Parathyroid adenoma (tissue), 2 donors: ENCODE results near the gene ADH4.
A peak's percentile ranks its signal among the peaks of the same experiment; 100 is the strongest.
"Not testable (repeated sequence)": the region's sequence is repeated elsewhere in the genome, so short reads cannot be mapped to it uniquely, and the experiment has no call there.

Experiments used
- H2AFZ ChIP-seq: fragments of 300-600 bp; sonication (generic); one replicate; pipeline ENCODE4 v1.7.0; 2017; ENCODE audit warnings: antibody characterized with exemption, mild to moderate bottlenecking
- H3K27ac ChIP-seq: fragments of 300-600 bp; sonication (generic); one replicate; pipeline ENCODE4 v1.7.0; 2017
- H3K27me3 ChIP-seq: fragments of 300-600 bp; sonication (generic); one replicate; pipeline ENCODE4 v1.7.0; 2017; ENCODE audit warnings: low read length; ENCODE audit not compliant: control insufficient read depth, insufficient read depth
- H3K36me3 ChIP-seq: fragments of 300-600 bp; sonication (generic); one replicate; pipeline ENCODE4 v1.7.0; 2017; ENCODE audit warnings: low read length; ENCODE audit not compliant: control insufficient read depth, insufficient read depth
- H3K4me1 ChIP-seq: fragments of 300-600 bp; sonication (generic); one replicate; pipeline ENCODE4 v1.7.0; 2017; ENCODE audit warnings: control low read depth
- H3K4me2 ChIP-seq: fragments of 300-600 bp; sonication (generic); one replicate; pipeline ENCODE4 v1.7.0; 2017; ENCODE audit warnings: low read length
- H3K4me3 ChIP-seq: fragments of 300-600 bp; sonication (generic); one replicate; pipeline ENCODE4 v1.7.0; 2017; ENCODE audit warnings: low read depth, low read length
- H3K79me2 ChIP-seq: fragments of 300-600 bp; sonication (generic); one replicate; pipeline ENCODE4 v1.7.0; 2017; ENCODE audit warnings: control low read depth
- H3K9ac ChIP-seq: fragments of 300-600 bp; sonication (generic); one replicate; pipeline ENCODE4 v1.7.0; 2017; ENCODE audit warnings: mild to moderate bottlenecking
- H3K9me3 ChIP-seq: fragments of 300-600 bp; sonication (generic); one replicate; pipeline ENCODE4 v1.7.0; 2017; ENCODE audit warnings: low read length; ENCODE audit not compliant: control insufficient read depth
- CTCF ChIP-seq: fragments of 300-600 bp; sonication (generic); IDR thresholded peaks from one replicate; pipeline ENCODE4 v1.7.0; 2017; ENCODE audit warnings: antibody characterized with exemption, mild to moderate bottlenecking
- donor health status: primary hyperparathyroidism.

ADH4 gene

GRCh38 chr4:99088023-99088449 is 56.1 kb downstream of the ADH4 start:
- H3K79me2 ChIP-seq = no peaks in the 10 kb centered on the region
- H3K9me3 ChIP-seq = no peaks in the 10 kb centered on the region
- peak overlapping the region; percentile 39 for H3K4me2 ChIP-seq
- H3K27me3 ChIP-seq = no peaks in the 10 kb centered on the region
- no peak overlapping the region for H3K9ac ChIP-seq
- TF ChIP-seq CTCF = no peak
- H2AFZ ChIP-seq = peak overlapping the region; percentile 70
- H3K36me3 ChIP-seq = no peaks in the 10 kb centered on the region
- H3K4me1 ChIP-seq = no peaks in the 10 kb centered on the region
- H3K4me3 ChIP-seq = peak overlapping the region; percentile 67
- H3K27ac ChIP-seq = peak overlapping the region; percentile 32

- Histone ChIP-seq H3K9me3 (no peaks in the 10 kb centered on the region), H3K4me3 (no peak overlapping the region), H3K27ac (no peak overlapping the region), H3K36me3 (no peaks in the 10 kb centered on the region), H3K27me3 (no peaks in the 10 kb centered on the region), H3K4me2 (no peak overlapping the region), H2AFZ (no peak overlapping the region), H3K79me2 (no peaks in the 10 kb centered on the region), H3K4me1 (no peaks in the 10 kb centered on the region), H3K9ac (no peak overlapping the region)
- no peak for TF ChIP-seq CTCF
Measured at GRCh38 chr4:99084595-99084994, 59.5 kb downstream of the ADH4 start.

- Histone ChIP-seq H3K4me1 (peaks cover 3% of the 10 kb centered on the region), H3K9me3 (no peaks in the 10 kb centered on the region), H3K9ac (no peak overlapping the region), H3K4me2 (no peak overlapping the region), H3K4me3 (no peak overlapping the region), H2AFZ (no peak overlapping the region), H3K27ac (no peak overlapping the region), H3K79me2 (no peaks in the 10 kb centered on the region), H3K27me3 (no peaks in the 10 kb centered on the region), H3K36me3 (no peaks in the 10 kb centered on the region)
- no peak for TF ChIP-seq CTCF
Measured at GRCh38 chr4:99082192-99082591, 61.9 kb downstream of the ADH4 start.

GRCh38 chr4:99080869-99081268 is 63.2 kb downstream of the ADH4 start:
- not testable (repeated sequence) for H3K9me3 ChIP-seq, H2AFZ ChIP-seq, H3K27ac ChIP-seq, H3K4me3 ChIP-seq, H3K79me2 ChIP-seq, H3K4me1 ChIP-seq, H3K4me2 ChIP-seq, H3K36me3 ChIP-seq, H3K27me3 ChIP-seq, H3K9ac ChIP-seq

GRCh38 chr4:99079625-99080295 is 64.3 kb downstream of the ADH4 start:
- H3K4me3 ChIP-seq = no peak overlapping the region
- no peaks in the 10 kb centered on the region for H3K36me3 ChIP-seq
- H3K27me3 ChIP-seq = no peaks in the 10 kb centered on the region
- no peak overlapping the region for H3K27ac ChIP-seq
- H3K4me2 ChIP-seq = no peak overlapping the region
- no peaks in the 10 kb centered on the region for H3K9me3 ChIP-seq
- H2AFZ ChIP-seq = no peak overlapping the region
- H3K79me2 ChIP-seq = no peaks in the 10 kb centered on the region
- H3K4me1 ChIP-seq = peaks cover 3% of the 10 kb centered on the region
- H3K9ac ChIP-seq = no peak overlapping the region
- no peak for TF ChIP-seq CTCF
